ENCODE results near the gene KCNQ2.

Gene KCNQ2

GRCh38 chr20:63413323-63413722, 59.1 kb downstream of the KCNQ2 start:
- DNase-seq = no peak

GRCh38 chr20:63412889-63413288, 59.6 kb downstream of the KCNQ2 start:
- DNase-seq = no peak

- DNase-seq = no peak
These were observed 60.4 kb downstream of the KCNQ2 start for GRCh38 chr20:63411898-63412631.

- no peak for DNase-seq
These were observed 61.1 kb downstream of the KCNQ2 start for GRCh38 chr20:63411151-63411897.

- DNase-seq = no peak
These were observed 62.5 kb downstream of the KCNQ2 start for GRCh38 chr20:63409834-63410435.

- DNase-seq = no peak
These were observed 63.2 kb downstream of the KCNQ2 start for GRCh38 chr20:63409066-63409833.

GRCh38 chr20:63408684-63409046, 63.8 kb downstream of the KCNQ2 start:
- DNase-seq = no peak

- no peak for DNase-seq
These were observed 64.3 kb downstream of the KCNQ2 start for GRCh38 chr20:63407928-63408683.

GRCh38 chr20:63406617-63407245, 65.7 kb downstream of the KCNQ2 start:
- no peak for DNase-seq

GRCh38 chr20:63406011-63406410, 66.4 kb downstream of the KCNQ2 start:
- DNase-seq = no peak

GRCh38 chr20:63405102-63405730, 67.2 kb downstream of the KCNQ2 start:
- no peak for DNase-seq

- DNase-seq = peak; percentile 24 to 82
These were observed 68.0 kb downstream of the KCNQ2 start for GRCh38 chr20:63404129-63405085.

- DNase-seq = no peak
These were observed 68.9 kb downstream of the KCNQ2 start for GRCh38 chr20:63403403-63404105.

- DNase-seq = peak; percentile 35 to 41
These were observed 69.6 kb downstream of the KCNQ2 start for GRCh38 chr20:63402860-63403220.

- DNase-seq = peak in 1 of 2 experiments; percentile 30
These were observed 70.1 kb downstream of the KCNQ2 start for GRCh38 chr20:63402181-63402859.

- no peak for DNase-seq
These were observed 70.9 kb downstream of the KCNQ2 start for GRCh38 chr20:63401384-63402110.

GRCh38 chr20:63400486-63401210, 71.8 kb downstream of the KCNQ2 start:
- DNase-seq = no peak
